Mammary epithelial cell (primary cell): ENCODE measurements around the gene SENP8.
"Not testable (repeated sequence)": the region's sequence is repeated elsewhere in the genome, so short reads cannot be mapped to it uniquely, and the experiment has no call there.

Source experiments
- EZH2 ChIP-seq: IDR thresholded peaks from 2 replicates; pipeline ENCODE4 v1.6.1; 2012; ENCODE audit warnings: low read length, inconsistent platforms, borderline replicate concordance
- TF ChIP-seq, protein P1 (sequence below), 2 donors: IDR thresholded peaks in 1 of 2; conservative IDR thresholded peaks in 1 of 2; 2 replicates each; pipeline ENCODE4 v1.5.1; 2011 to 2012; ENCODE audit warnings: inconsistent platforms in 2 of 2, low read length in 2 of 2, mild to moderate bottlenecking in 2 of 2, control low read depth in 1 of 2, low read depth in 1 of 2; ENCODE audit not compliant: insufficient read depth in 1 of 2; ENCODE audit errors: extremely low read depth in 1 of 2

- TF ChIP-seq, protein P1, sequence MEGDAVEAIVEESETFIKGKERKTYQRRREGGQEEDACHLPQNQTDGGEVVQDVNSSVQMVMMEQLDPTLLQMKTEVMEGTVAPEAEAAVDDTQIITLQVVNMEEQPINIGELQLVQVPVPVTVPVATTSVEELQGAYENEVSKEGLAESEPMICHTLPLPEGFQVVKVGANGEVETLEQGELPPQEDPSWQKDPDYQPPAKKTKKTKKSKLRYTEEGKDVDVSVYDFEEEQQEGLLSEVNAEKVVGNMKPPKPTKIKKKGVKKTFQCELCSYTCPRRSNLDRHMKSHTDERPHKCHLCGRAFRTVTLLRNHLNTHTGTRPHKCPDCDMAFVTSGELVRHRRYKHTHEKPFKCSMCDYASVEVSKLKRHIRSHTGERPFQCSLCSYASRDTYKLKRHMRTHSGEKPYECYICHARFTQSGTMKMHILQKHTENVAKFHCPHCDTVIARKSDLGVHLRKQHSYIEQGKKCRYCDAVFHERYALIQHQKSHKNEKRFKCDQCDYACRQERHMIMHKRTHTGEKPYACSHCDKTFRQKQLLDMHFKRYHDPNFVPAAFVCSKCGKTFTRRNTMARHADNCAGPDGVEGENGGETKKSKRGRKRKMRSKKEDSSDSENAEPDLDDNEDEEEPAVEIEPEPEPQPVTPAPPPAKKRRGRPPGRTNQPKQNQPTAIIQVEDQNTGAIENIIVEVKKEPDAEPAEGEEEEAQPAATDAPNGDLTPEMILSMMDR (conservative IDR thresholded peaks at IDR 0.05 in 1 of 2, IDR thresholded peaks at IDR 0.05 in 1 of 2; ENCODE audit: extremely low read depth in 1 of 2, insufficient read depth in 1 of 2, low read depth in 1 of 2, low read length in 2 of 2): not testable (repeated sequence)
- TF ChIP-seq EZH2: not testable (repeated sequence)
These were observed 17.7 kb upstream of the SENP8 start for GRCh38 chr15:72100551-72100950.
